GM18502 (cell line): ENCODE data around the gene APOE.
A peak's percentile ranks its signal among the peaks of the same experiment; 100 is the strongest.
"Not testable (repeated sequence)": the region's sequence is repeated elsewhere in the genome, so short reads cannot be mapped to it uniquely, and the experiment has no call there.

ENCODE experiments used
- ATAC-seq: cut with Tn5 transposase; IDR thresholded peaks from one replicate; pipeline ENCODE4 v1.9.1; 2021; ENCODE audit warnings: mild to moderate bottlenecking; ENCODE audit not compliant: unreplicated experiment, poor library complexity

APOE gene

DNA sequence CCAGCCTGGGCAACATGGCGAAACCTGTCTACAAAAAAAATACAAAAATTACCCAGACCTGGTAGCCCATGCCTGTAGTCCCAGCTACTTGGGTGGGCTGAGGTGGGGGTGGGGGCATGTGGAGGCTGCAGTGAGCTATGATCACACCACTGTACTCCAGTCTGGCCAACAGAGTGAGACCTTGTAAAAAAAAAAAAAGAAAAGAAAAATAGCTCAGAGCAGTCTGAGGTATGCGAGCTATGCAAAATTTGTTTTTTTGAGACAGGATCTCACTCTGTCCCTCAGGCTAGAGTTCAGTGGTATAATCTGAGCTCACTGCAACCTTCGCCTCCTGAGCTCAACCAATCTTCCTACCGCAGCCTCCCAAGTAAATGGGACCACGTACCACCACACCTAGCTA, 21.7 kb upstream of the APOE start:
- no peak for ATAC-seq

DNA sequence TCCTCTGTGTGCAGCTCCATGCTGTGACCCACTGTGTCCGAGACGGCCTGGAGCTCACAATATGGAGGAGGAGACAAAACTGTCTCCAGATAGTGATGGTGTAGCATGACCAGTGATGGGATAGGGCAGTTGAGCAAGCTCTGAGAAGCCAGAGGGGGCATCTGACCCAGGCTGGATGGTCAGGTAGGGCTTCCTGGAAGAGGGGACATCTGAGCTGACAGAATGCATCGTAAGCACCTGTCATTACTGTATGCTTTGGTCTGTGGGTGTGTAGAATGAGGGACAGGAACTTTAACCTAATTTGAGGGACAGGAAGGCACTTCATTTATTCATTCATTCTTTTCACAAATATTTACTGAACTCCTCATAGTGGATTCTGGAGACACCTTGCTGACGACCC, 21.0 kb upstream of the APOE start:
- ATAC-seq: no peak

DNA sequence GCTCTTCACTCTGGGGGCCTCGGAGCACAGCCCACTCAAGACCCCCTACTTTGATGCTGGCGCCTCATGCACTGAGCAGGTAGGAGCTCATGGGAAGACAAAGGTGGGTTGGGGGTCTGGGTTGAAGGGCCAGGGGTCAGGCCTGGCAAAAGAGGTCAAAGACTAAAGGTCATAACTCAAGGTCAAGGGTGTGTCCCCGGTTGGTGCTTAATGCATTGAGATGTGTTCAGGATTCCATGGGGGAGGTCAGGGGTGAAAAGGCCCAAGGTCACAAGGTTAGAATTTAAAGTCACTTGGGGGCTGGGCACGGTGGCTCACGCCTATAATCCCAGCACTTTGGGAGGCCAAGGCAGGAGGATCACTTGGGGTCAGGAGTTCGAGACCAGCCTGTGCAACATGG, 19.5 kb upstream of the APOE start:
- no peak for ATAC-seq

DNA sequence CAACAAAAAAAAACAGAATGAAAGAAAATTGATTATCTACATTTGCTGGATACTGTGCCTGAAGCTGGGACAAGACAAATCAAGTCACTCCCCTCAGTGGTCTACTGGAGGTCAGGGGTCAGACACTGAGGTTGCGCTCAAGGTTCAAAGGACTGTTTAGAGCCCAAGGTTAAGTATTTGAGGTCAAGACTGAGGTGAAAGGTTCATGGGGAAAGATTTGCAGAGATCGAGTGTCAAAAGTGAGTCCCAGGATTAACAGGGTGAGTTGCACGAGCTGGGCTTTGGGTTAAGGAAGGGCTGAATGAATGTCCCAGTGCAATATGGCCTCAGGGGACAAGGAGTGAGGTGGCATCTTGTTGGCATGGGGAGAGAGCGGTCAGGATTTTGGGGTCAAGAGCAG, 17.9 kb upstream of the APOE start:
- ATAC-seq: no peak

DNA sequence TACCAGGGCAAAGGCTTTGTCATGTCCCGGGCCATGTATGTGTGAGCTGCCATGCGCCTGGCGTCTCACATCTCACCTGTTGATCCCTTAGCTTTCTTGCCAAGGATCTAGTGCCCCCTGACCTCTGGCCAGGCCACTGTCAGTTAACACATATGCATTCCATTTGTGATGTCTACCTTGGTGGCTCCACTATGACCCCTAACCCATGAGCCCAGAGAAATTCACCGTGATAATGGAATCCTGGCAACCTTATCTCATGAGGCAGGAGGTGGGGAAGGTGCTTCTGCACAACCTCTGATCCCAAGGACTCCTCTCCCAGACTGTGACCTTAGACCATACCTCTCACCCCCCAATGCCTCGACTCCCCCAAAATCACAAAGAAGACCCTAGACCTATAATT, 17.3 kb upstream of the APOE start:
- not testable (repeated sequence) for ATAC-seq

DNA sequence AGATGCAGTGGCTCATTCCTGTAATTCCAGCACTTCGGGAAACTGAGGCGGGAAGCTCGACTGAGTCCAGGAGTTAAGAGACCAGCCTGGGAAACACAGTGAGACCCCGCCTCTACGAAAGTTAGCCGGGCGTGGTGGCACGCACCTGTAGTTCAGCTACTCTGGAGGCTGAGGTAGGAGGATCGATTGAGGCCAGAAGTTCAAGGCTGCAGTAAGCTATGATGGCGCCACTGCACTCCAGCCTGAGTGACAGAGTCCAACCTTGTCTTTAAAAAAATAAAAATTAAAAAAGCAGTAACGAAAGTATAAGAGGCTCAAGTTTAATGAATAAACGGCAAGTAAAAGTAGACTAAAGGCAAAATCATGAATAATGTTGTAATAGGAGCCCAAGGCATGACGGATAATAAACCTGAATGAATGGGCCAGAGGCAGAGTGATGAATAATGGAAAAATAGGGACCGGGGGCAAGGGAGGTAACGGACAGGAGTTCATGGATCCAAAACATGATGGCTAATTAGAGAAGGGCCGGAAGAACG, 15.7 kb upstream of the APOE start:
- ATAC-seq: no peak

DNA sequence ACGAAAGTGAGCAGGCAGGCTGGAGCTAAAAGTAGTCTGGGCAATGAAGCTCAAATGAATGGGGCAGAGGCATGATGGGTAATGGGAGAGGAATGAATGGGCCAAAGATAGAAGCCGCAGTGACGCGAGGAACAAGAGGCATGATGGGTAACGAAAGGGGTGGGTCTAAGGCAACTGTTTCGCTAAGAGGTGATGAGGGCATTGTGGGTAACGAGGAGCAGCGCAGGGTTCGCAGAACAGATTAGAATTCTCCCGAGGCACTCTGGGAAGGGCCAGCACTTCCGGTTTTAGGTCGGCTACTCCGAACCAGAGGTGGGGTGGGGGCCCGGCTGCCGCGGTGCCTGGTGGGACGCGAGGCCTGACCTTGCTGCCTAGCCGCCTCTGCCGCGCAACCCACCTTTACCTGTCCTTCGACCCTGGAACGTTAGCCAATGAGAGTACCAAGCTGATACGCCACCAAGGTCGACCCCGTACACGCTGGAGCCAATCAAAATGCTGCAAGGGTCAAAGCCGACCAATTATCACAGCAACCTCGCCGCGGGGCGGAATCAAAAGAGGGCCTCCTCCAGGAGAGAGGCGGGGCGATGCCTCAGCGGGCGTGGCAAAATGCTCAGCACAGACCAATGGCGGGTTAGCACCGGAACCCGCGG, 15.1 kb upstream of the APOE start:
- ATAC-seq: peak; percentile 81

DNA sequence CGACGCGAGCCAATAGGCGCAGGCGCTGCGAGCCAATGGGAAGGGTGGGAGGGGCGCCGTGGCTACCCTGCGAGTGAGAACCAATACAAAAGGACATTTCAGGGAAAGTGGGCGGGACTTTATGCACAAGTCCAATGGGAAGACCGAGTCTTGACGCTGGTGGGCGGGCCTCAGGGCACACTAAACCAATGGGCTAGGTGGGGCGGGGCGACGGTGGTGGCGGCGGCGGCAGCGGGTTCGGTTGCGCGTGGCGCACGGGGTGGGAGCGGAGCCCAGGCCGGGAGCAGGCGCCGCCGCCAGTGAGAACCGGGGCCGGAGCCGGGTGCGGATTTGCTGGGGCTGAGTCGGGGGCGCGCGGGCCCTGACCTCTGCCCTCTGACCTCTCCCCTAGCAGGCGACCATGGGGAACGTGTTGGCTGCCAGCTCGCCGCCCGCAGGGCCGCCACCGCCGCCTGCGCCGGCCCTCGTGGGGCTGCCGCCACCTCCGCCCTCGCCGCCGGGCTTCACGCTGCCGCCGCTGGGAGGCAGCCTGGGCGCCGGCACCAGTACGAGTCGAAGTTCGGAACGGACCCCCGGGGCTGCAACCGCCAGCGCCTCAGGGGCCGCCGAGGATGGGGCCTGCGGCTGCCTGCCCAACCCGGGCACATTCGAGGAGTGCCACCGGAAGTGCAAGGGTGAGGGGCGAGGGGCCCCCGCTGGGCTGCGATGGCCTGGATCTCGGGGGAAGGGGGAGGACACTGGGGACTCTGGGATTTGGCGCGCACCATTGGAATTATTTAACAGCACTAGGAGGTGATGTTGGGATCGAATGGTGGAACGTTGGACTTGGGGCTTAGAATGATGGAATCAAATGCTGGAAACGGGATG, 14.3 kb upstream of the APOE start, which contains the start of gene TOMM40:
TSS of gene TOMM40 (plus strand) at position 239 of the 867 bp plus-strand sequence. CDS start at position 401, 162 bp downstream.
- ATAC-seq: peak; percentile 73

DNA sequence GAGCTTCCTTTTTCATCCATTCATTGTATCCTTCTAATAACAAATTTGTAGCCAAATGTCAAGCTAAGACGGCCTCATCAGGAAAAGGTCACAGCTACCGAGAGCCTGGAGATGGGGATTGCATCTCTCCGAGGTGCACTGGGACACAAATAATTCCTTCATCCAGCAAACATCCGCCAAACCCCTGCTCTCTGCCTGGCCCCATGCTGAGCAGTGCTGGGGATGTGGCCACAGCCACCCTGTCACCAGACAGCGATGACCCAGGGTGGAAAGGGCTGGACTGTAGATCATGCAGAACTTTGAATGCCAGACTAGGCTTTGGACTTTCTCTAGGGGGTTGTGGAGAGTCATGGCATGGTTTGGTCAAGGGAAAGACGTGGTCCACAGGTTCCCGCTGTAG, 12.7 kb upstream of the APOE start:
- ATAC-seq: no peak

DNA sequence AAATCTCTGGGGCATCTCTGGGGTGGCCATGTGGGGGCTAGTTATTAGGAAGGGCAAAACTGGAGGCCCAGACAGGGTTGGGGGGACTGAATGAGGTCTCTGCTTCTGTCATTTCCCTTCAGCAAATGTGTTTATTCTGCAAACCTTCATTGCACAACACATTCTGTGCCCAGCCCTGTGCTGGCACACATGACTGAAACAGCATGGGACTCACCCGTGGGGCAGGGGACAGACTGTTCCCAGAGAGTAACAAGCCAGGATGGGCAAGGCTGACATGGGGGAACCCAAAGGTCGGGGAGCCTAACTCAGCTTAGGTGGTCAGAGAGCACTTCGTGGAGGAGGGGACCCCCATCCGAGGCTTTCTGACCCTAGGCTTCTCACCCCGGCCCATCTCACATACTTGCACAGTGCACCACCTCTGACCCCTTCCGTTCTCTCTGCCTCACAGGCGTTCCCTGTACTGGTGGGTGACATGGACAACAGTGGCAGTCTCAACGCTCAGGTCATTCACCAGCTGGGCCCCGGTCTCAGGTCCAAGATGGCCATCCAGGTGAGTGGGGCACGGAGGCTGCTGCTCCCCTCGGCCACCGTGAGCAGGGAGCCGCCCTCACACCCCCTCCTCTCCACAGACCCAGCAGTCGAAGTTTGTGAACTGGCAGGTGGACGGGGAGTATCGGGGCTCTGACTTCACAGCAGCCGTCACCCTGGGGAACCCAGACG, 12.1 kb upstream of the APOE start:
- ATAC-seq: no peak

DNA sequence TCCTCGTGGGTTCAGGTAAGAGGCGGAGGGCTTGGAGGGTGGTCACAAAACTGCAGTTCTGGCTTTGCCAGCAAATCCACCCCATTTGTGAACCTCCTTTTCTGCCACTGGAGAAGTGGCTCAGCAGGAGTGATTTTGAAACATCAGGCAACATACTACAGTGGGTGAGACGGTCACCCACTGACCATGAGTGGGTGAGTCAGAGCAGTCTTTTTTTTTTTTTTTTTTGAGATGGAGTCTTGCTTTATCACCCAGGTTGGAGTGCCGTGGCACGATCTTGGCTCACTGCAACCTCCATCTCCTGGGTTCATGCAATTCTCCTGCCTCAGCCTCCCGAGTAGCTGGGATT, 11.6 kb upstream of the APOE start:
- no peak for ATAC-seq

DNA sequence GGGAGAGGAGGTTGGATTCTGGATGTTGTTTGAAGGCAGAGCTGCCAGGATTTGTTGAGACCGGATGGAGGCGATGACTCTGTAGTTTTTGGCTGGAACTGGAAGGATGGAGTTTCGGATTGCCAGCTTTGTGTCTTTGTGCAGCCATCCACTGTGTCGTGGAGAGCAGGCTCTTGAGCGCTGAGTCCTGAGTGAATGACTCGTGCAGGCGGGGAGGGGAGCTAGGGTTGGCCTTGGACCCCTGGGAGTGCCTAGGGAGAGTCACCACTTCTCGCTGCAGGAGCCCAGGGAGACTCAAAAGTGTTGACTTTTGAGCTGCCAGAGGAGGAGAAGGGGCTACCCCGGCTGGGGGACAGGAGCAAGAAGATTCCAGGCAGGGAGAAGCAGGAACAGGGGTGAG, 10.7 kb upstream of the APOE start:
- ATAC-seq: no peak

DNA sequence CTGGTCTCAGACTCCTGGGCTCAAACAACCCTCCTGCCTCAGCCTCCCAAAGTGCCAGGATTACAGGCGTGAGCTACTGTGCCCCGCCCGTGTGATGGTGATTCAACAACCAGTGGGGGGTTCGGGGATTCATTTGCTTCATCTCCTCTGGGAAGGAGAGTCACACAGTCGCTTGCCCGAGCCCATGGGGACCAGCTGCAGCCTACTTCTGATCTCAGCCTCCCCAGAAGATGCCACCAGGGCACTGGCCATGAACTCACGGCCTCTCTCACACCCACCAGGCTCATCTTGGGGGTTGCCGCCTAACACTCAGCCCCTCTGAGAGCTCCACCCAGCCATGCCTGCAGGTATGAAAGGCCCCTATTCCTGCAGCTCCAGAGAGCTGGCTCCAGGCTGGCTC, 7.8 kb upstream of the APOE start:
- ATAC-seq: no peak

DNA sequence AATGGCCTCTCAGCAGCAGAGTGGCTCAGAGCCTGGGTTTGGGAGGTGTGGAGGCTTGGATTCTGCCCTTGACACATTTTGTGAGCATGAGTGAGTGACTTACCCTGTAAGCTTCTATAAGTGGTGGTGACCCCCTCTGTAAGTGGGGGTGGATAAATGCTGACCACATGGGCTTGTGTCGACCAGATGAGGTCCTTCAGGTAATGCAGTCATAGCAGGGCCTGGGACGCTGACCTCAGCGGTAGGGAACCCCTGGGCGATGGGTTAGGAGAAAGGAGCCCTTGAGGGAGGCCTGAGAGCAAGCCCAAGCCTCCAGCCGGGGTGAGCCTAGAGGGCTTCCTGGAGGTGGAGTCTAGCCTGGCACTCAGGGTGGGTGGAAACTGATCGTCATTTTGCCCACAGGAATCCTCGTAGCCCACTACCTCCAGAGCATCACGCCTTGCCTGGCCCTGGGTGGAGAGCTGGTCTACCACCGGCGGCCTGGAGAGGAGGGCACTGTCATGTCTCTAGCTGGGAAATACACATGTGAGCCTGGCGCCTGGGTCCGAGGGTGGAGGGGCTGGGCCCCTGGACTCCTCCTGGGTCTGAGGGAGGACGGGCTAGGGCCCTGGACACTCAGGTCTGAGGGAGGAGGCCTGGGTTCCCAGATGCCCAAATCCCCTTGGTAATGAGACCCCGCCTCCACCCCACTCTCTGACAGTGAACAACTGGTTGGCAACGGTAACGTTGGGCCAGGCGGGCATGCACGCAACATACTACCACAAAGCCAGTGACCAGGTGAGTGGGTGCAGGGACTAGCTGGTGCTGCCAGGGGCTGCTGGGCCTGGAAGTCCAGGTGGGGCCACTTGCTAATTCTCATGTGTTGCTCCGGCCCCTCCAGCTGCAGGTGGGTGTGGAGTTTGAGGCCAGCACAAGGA, 5.0 kb upstream of the APOE start:
- no peak for ATAC-seq

DNA sequence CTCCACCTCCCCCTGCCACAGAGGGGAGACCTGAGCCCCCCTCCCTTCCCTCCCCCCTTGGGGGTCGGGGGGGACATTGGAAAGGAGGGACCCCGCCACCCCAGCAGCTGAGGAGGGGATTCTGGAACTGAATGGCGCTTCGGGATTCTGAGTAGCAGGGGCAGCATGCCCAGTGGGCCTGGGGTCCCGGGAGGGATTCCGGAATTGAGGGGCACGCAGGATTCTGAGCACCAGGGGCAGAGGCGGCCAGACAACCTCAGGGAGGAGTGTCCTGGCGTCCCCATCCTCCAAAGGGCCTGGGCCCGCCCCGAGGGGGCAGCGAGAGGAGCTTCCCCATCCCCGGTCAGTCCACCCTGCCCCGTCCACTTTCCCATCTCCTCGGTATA, 2.4 kb upstream of the APOE start:
- no peak for ATAC-seq

DNA sequence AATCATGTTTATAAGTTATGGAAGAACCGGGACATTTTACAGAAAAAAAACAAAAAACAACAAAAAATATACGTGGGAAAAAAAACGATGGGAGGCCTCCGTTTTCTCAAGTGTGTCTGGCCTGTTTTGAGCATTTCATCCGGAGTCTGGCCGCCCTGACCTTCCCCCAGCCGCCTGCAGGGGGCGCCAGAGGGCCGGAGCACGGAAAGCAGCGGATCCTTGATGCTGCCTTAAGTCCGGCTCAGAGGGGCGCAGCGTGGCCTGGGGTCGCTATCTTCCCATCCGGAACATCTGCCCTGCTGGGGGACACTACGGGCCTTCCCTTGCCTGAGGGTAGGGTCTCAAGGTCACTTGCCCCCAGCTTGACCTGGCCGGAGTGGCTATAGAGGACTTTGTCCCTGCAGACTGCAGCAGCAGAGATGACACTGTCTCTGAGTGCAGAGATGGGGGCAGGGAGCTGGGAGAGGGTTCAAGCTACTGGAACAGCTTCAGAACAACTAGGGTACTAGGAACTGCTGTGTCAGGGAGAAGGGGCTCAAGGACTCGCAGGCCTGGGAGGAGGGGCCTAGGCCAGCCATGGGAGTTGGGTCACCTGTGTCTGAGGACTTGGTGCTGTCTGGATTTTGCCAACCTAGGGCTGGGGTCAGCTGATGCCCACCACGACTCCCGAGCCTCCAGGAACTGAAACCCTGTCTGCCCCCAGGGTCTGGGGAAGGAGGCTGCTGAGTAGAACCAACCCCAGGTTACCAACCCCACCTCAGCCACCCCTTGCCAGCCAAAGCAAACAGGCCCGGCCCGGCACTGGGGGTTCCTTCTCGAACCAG, 1.8 kb upstream of the APOE start:
- ATAC-seq: no peak

DNA sequence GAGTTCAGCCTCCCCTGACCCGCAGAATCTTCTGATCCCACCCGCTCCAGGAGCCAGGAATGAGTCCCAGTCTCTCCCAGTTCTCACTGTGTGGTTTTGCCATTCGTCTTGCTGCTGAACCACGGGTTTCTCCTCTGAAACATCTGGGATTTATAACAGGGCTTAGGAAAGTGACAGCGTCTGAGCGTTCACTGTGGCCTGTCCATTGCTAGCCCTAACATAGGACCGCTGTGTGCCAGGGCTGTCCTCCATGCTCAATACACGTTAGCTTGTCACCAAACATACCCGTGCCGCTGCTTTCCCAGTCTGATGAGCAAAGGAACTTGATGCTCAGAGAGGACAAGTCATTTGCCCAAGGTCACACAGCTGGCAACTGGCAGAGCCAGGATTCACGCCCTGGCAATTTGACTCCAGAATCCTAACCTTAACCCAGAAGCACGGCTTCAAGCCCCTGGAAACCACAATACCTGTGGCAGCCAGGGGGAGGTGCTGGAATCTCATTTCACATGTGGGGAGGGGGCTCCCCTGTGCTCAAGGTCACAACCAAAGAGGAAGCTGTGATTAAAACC, 1.1 kb upstream of the APOE start:
- no peak for ATAC-seq

DNA sequence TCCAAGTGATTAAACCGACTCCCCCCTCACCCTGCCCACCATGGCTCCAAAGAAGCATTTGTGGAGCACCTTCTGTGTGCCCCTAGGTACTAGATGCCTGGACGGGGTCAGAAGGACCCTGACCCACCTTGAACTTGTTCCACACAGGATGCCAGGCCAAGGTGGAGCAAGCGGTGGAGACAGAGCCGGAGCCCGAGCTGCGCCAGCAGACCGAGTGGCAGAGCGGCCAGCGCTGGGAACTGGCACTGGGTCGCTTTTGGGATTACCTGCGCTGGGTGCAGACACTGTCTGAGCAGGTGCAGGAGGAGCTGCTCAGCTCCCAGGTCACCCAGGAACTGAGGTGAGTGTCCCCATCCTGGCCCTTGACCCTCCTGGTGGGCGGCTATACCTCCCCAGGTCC, 2.0 kb downstream of the APOE start:
- ATAC-seq: no peak
